HG03108 (cell line): ENCODE data around the gene MLH3.

Experiments
- ATAC-seq: cut with Tn5 transposase; IDR thresholded peaks from one replicate; pipeline ENCODE4 v1.9.1; 2021; ENCODE audit warnings: moderate library complexity; ENCODE audit not compliant: unreplicated experiment

Gene MLH3

GRCh38 chr14:75067212-75067611, 15.9 kb upstream of the MLH3 start:
- no peak for ATAC-seq

GRCh38 chr14:75066691-75067090, 15.4 kb upstream of the MLH3 start:
- ATAC-seq, result no peak

- ATAC-seq, result peak; percentile 1
These were observed 12.9 kb upstream of the MLH3 start for GRCh38 chr14:75064205-75064567.

GRCh38 chr14:75063491-75064204, 12.4 kb upstream of the MLH3 start, which contains the start of gene ACYP1:
TSS of gene ACYP1 (minus strand) at chr14:75064024. CDS start at chr14:75063553, 471 bp downstream.
- peak; percentile 92 for ATAC-seq

- ATAC-seq, result no peak
These were observed 11.7 kb upstream of the MLH3 start for GRCh38 chr14:75063013-75063412.

GRCh38 chr14:75060420-75060819, 9.2 kb upstream of the MLH3 start:
- ATAC-seq, result no peak

- ATAC-seq, result no peak
These were observed 8.4 kb upstream of the MLH3 start for GRCh38 chr14:75059642-75060041.

GRCh38 chr14:75054421-75054820, 3.2 kb upstream of the MLH3 start:
- ATAC-seq, result no peak

GRCh38 chr14:75053396-75054291, 2.4 kb upstream of the MLH3 start:
- no peak for ATAC-seq

- no peak for ATAC-seq
These were observed 261 bp upstream of the MLH3 start for GRCh38 chr14:75051556-75051899.

GRCh38 chr14:75049731-75050201, 1.5 kb downstream of the MLH3 start:
- ATAC-seq, result no peak

- no peak for ATAC-seq
These were observed 2.1 kb downstream of the MLH3 start for GRCh38 chr14:75049136-75049535.

GRCh38 chr14:75048101-75048500, 3.2 kb downstream of the MLH3 start:
- no peak for ATAC-seq

- ATAC-seq, result no peak
These were observed 3.8 kb downstream of the MLH3 start for GRCh38 chr14:75047506-75047905.

GRCh38 chr14:75046899-75047298, 4.4 kb downstream of the MLH3 start:
- ATAC-seq, result no peak

GRCh38 chr14:75046275-75046674, 5.0 kb downstream of the MLH3 start:
- ATAC-seq, result no peak

- ATAC-seq, result no peak
These were observed 6.5 kb downstream of the MLH3 start for GRCh38 chr14:75044752-75045151.

- ATAC-seq, result no peak
These were observed 6.9 kb downstream of the MLH3 start for GRCh38 chr14:75044322-75044721.

GRCh38 chr14:75042035-75042434, 9.2 kb downstream of the MLH3 start:
- ATAC-seq, result no peak

- no peak for ATAC-seq
These were observed 9.7 kb downstream of the MLH3 start for GRCh38 chr14:75041613-75042012.

GRCh38 chr14:75040959-75041358, 10.3 kb downstream of the MLH3 start:
- ATAC-seq, result no peak

GRCh38 chr14:75040507-75040906, 10.8 kb downstream of the MLH3 start:
- no peak for ATAC-seq
